ENCODE results near the gene KCNMB2. TPM values are rescaled to one million over a fixed set of nuclear protein-coding genes. Genes with fewer than 3 reads are reported as not detected.

Gene KCNMB2
- total RNA-seq, 1 experiment from 2014 or later: not detected

DNA sequence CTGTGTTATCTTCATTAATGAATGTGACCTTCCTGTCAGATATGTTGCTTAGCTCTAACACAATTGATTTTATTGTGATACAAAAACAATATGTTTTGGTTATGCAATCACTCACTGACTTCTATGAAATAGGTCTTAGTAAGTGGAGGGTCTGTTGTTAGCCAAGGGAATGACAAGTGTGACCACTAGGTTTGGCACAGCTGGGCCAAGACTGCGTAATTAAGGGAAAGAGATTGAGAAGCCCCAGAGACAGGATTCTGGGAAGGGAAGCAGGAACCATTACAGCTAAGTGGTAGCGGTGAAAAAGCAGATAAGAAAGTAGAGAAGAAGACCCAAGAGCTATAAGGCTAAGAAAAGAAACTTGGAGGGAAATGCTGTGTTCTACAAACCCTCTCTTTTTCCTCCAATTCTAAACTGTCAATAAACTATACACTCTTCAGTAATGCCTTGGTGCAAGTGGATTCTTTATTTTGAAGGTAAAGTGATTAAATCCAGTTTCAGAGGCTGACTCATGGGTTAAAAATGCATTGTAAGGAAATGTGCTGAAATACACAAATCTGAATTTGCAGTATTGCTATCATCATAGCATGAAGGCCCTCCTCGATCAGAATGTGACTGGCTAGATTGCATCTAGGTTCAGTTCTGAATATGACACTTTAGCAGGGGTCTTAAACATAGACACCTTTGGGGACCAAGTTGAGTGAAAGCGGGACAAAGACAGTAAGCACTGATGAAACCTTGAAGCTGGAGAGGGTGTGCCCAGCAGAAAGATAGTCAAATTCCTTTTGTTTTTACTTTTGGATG, 26.1 kb downstream of the KCNMB2 start:
- H3K4me3 Mint-ChIP-seq: no peak overlapping the region
- no peaks in the 10 kb centered on the region for H3K4me1 Mint-ChIP-seq
- DNase-seq (ENCODE audit: low spot score) (no peak), ATAC-seq (no peak)
- H3K27me3 Mint-ChIP-seq (ENCODE audit: low read depth): no peaks in the 10 kb centered on the region
- TF ChIP-seq MYBL2 (CRISPR knock-in tag; IDR thresholded peaks at IDR 0.05) (no peak), TEAD4 (CRISPR knock-in tag; IDR thresholded peaks at IDR 0.05) (no peak), ZNF138 (CRISPR knock-in tag; conservative IDR thresholded peaks at IDR 0.05) (no peak), HMGA2 (CRISPR knock-in tag; IDR thresholded peaks at IDR 0.05) (no peak), GABPB1 (CRISPR knock-in tag; IDR thresholded peaks at IDR 0.05) (no peak), ZNF423 (CRISPR knock-in tag; IDR thresholded peaks at IDR 0.05) (no peak), OVOL2 (CRISPR knock-in tag; IDR thresholded peaks at IDR 0.05; ENCODE audit: borderline replicate concordance) (no peak)
- TF ChIP-seq, protein P1, sequence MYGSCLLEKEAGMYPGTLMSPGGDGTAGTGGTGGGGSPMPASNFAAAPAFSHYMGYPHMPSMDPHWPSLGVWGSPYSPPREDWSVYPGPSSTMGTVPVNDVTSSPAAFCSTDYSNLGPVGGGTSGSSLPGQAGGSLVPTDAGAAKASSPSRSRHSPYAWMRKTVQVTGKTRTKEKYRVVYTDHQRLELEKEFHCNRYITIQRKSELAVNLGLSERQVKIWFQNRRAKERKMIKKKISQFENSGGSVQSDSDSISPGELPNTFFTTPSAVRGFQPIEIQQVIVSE (CRISPR knock-in tag; IDR thresholded peaks at IDR 0.05; ENCODE audit: borderline replicate concordance): no peak
- TF ChIP-seq, protein P2, sequence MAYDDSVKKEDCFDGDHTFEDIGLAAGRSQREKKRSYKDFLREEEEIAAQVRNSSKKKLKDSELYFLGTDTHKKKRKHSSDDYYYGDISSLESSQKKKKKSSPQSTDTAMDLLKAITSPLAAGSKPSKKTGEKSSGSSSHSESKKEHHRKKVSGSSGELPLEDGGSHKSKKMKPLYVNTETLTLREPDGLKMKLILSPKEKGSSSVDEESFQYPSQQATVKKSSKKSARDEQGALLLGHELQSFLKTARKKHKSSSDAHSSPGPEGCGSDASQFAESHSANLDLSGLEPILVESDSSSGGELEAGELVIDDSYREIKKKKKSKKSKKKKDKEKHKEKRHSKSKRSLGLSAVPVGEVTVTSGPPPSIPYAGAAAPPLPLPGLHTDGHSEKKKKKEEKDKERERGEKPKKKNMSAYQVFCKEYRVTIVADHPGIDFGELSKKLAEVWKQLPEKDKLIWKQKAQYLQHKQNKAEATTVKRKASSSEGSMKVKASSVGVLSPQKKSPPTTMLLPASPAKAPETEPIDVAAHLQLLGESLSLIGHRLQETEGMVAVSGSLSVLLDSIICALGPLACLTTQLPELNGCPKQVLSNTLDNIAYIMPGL (CRISPR knock-in tag; IDR thresholded peaks at IDR 0.05): no peak
- POLR2A ChIA-PET: no interaction called here
- H3K36me3 Mint-ChIP-seq: no peaks in the 10 kb centered on the region
- H3K27ac Mint-ChIP-seq: no peak overlapping the region
- no peaks in the 10 kb centered on the region for H3K9me3 Mint-ChIP-seq
- CTCF ChIA-PET: no interaction called here

GRCh38 chr3:178562947-178563232, 26.7 kb downstream of the KCNMB2 start:
- Mint-ChIP-seq H3K27ac (no peak overlapping the region), H3K27me3 (ENCODE audit: low read depth) (no peaks in the 10 kb centered on the region), H3K4me1 (no peaks in the 10 kb centered on the region), H3K9me3 (no peaks in the 10 kb centered on the region), H3K4me3 (no peak overlapping the region), H3K36me3 (no peaks in the 10 kb centered on the region)
- no peak for TF ChIP-seq AR (CRISPR knock-in tag; IDR thresholded peaks at IDR 0.05)
- ATAC-seq: no peak
- DNase-seq (ENCODE audit: low spot score): no peak
- ChIA-PET POLR2A (no interaction called here), CTCF (no interaction called here)

- DNase-seq (ENCODE audit: low spot score) (no peak), ATAC-seq (no peak)
- ChIA-PET CTCF (no interaction called here), POLR2A (no interaction called here)
- no peaks in the 10 kb centered on the region for H3K9me3 Mint-ChIP-seq
- H3K27ac Mint-ChIP-seq: no peak overlapping the region
- TF ChIP-seq CTCF (IDR thresholded peaks at IDR 0.05): no peak
- TF ChIP-seq ZSCAN18 (CRISPR knock-in tag; IDR thresholded peaks at IDR 0.05): no peak
- no peak for TF ChIP-seq CREM (CRISPR knock-in tag; IDR thresholded peaks at IDR 0.05)
- no peak for TF ChIP-seq TCF7 (CRISPR knock-in tag; IDR thresholded peaks at IDR 0.05; ENCODE audit: low read depth)
- TF ChIP-seq RORB (CRISPR knock-in tag; IDR thresholded peaks at IDR 0.05): no peak
- TF ChIP-seq ZNF317 (CRISPR knock-in tag; IDR thresholded peaks at IDR 0.05; ENCODE audit: borderline replicate concordance, low read depth): no peak
- no peak for TF ChIP-seq SOX15 (CRISPR knock-in tag; IDR thresholded peaks at IDR 0.05)
- TF ChIP-seq E2F1 (CRISPR knock-in tag; IDR thresholded peaks at IDR 0.05): no peak
- H3K27me3 Mint-ChIP-seq (ENCODE audit: low read depth): no peaks in the 10 kb centered on the region
- no peaks in the 10 kb centered on the region for H3K36me3 Mint-ChIP-seq
- H3K4me3 Mint-ChIP-seq: no peak overlapping the region
- H3K4me1 Mint-ChIP-seq: no peaks in the 10 kb centered on the region
Observed at GRCh38 chr3:178567611-178568010, 31.4 kb downstream of the KCNMB2 start.
